GM18907 (cell line): ENCODE results near the gene OSBPL5.

Experiments used
- ATAC-seq: cut with Tn5 transposase; IDR thresholded peaks from one replicate; pipeline ENCODE4 v1.9.1; 2021; ENCODE audit warnings: mild to moderate bottlenecking, moderate library complexity; ENCODE audit not compliant: unreplicated experiment

The OSBPL5 gene

GRCh38 chr11:3197878-3198528 is 32.9 kb upstream of the OSBPL5 start:
- ATAC-seq: no peak

GRCh38 chr11:3197044-3197695 is 32.1 kb upstream of the OSBPL5 start:
- no peak for ATAC-seq

- no peak for ATAC-seq
Measured at GRCh38 chr11:3196161-3197043, 31.3 kb upstream of the OSBPL5 start.

- no peak for ATAC-seq
Measured at GRCh38 chr11:3195251-3196160, 30.4 kb upstream of the OSBPL5 start.

- ATAC-seq: no peak
Measured at GRCh38 chr11:3194016-3194816, 29.1 kb upstream of the OSBPL5 start.

- ATAC-seq: no peak
Measured at GRCh38 chr11:3193373-3194015, 28.4 kb upstream of the OSBPL5 start.

GRCh38 chr11:3192511-3193372 is 27.6 kb upstream of the OSBPL5 start:
- ATAC-seq: no peak

- no peak for ATAC-seq
Measured at GRCh38 chr11:3191586-3192324, 26.6 kb upstream of the OSBPL5 start.

GRCh38 chr11:3190600-3190999 is 25.5 kb upstream of the OSBPL5 start:
- ATAC-seq: no peak

- no peak for ATAC-seq
Measured at GRCh38 chr11:3189886-3190583, 24.9 kb upstream of the OSBPL5 start.

GRCh38 chr11:3189196-3189843 is 24.2 kb upstream of the OSBPL5 start:
- no peak for ATAC-seq

GRCh38 chr11:3188496-3189195 is 23.5 kb upstream of the OSBPL5 start:
- no peak for ATAC-seq

GRCh38 chr11:3186166-3186953 is 21.2 kb upstream of the OSBPL5 start:
- no peak for ATAC-seq

- ATAC-seq: no peak
Measured at GRCh38 chr11:3184732-3185347, 19.7 kb upstream of the OSBPL5 start.

GRCh38 chr11:3183523-3183922 is 18.4 kb upstream of the OSBPL5 start:
- ATAC-seq: no peak
